PC-9 (cell line): ENCODE results near the gene GPR89A. TPM values are rescaled to one million over a fixed set of nuclear protein-coding genes. Genes with fewer than 3 reads are reported as not detected.

Source experiments
- BruUV-seq: library from RNA; stranded (reverse); fragments of 400-500 nt; replicated peaks from 2 replicates; lab custom pipeline; 2021; lab: Mats Ljungman, UMichigan
- CTCF ChIA-PET: fragments of 300-600 bp; sonication (Branson Sonifier 250); formaldehyde crosslinking; loops from one replicate; lab custom pipeline; 2022; ENCODE audit warnings: antibody characterized with exemption; lab: Charles Lee
- POLR2A ChIA-PET: fragments of 300-600 bp; sonication (Branson Sonifier 250); formaldehyde crosslinking; loops from one replicate; lab custom pipeline; 2022; ENCODE audit warnings: antibody characterized with exemption; ENCODE audit not compliant: unreplicated experiment; lab: Charles Lee
- DNase-seq, 2 experiments: peaks; one replicate each; pipeline versions ENCODE4 v3.0.0 to v3.0.0-alpha.2; 2015 to 2022; ENCODE audit warnings: mixed read lengths in 1 of 2
- H2AFZ ChIP-seq: fragments of 200-600 bp; sonication (generic); 2 replicates; pipeline ENCODE4 v1.8.1; 2017; ENCODE audit warnings: antibody characterized with exemption
- H3F3A ChIP-seq: fragments of 200-600 bp; sonication (generic); 2 replicates; pipeline ENCODE4 v1.8.1; 2017; ENCODE audit warnings: antibody characterized with exemption, mild to moderate bottlenecking, low read depth; ENCODE audit not compliant: insufficient read depth
- H3K27ac ChIP-seq: fragments of 200-600 bp; sonication (generic); 2 replicates; pipeline ENCODE4 v1.6.1; 2016; ENCODE audit warnings: mixed run types
- H3K27me3 ChIP-seq: fragments of 200-600 bp; sonication (generic); 2 replicates; pipeline ENCODE4 v1.6.1; 2016; ENCODE audit warnings: low read depth, mixed run types; ENCODE audit not compliant: insufficient read depth
- H3K36me3 ChIP-seq: fragments of 200-600 bp; sonication (generic); 2 replicates; pipeline ENCODE4 v1.6.1; 2016; ENCODE audit warnings: low read depth, mixed run types
- H3K4me1 ChIP-seq: fragments of 200-600 bp; sonication (generic); replicated peaks from 2 replicates; pipeline ENCODE4 v1.6.1; 2016; ENCODE audit warnings: mixed run types; ENCODE audit not compliant: insufficient read depth
- H3K4me2 ChIP-seq: fragments of 200-600 bp; sonication (generic); 2 replicates; pipeline ENCODE4 v1.6.1; 2017; ENCODE audit warnings: mixed run types
- H3K4me3 ChIP-seq: fragments of 200-600 bp; sonication (generic); 2 replicates; pipeline ENCODE4 v1.6.1; 2016; ENCODE audit warnings: mixed run types
- H3K79me2 ChIP-seq: fragments of 200-600 bp; sonication (generic); 2 replicates; pipeline ENCODE4 v1.6.1; 2017; ENCODE audit warnings: low read depth, mixed run types
- H3K9me2 ChIP-seq: fragments of 200-600 bp; sonication (generic); 2 replicates; pipeline ENCODE4 v1.8.1; 2017; ENCODE audit warnings: mild to moderate bottlenecking; ENCODE audit not compliant: insufficient read depth
- H3K9me3 ChIP-seq: fragments of 200-600 bp; sonication (generic); 2 replicates; pipeline ENCODE4 v1.8.1; 2016; ENCODE audit warnings: low read depth; ENCODE audit not compliant: insufficient read depth
- H4K20me1 ChIP-seq: fragments of 200-600 bp; sonication (generic); 2 replicates; pipeline ENCODE4 v1.8.1; 2017; ENCODE audit not compliant: insufficient read depth
- CTCF ChIP-seq: fragments of 200-600 bp; sonication (generic); conservative IDR thresholded peaks from 2 replicates; pipeline ENCODE4 v1.6.1; 2017; ENCODE audit warnings: mixed run types, antibody characterized with exemption, mild to moderate bottlenecking, moderate library complexity
- EZH2 ChIP-seq: fragments of 200-600 bp; sonication (generic); IDR thresholded peaks from 2 replicates; pipeline ENCODE4 v1.8.0; 2017; ENCODE audit warnings: antibody characterized with exemption, low read depth
- intact Hi-C: fragments of 100-400 bp; cut with micrococcal nuclease; formaldehyde crosslinking; loops from one replicate; pipeline ENCODE4 v1.10.0; 2022; ENCODE audit not compliant: unreplicated experiment
- total RNA-seq: library from RNA; stranded (reverse); gene quantifications from 2 replicates; pipeline ENCODE4 v1.2.3, GENCODE V29; 2021

Gene GPR89A
- total RNA-seq, 1 experiment from 2014 or later = 20.4 TPM

GRCh38 chr1:145701306-145701862, 93.6 kb downstream of the GPR89A start:
- Histone ChIP-seq H3K79me2 (no peaks in the 10 kb centered on the region), H3K27me3 (no peaks in the 10 kb centered on the region), H3K36me3 (no peaks in the 10 kb centered on the region), H3F3A (peaks cover 10% of the 10 kb centered on the region), H3K27ac (no peak overlapping the region), H3K9me2 (no peaks in the 10 kb centered on the region), H3K9me3 (no peaks in the 10 kb centered on the region), H3K4me3 (no peak overlapping the region), H2AFZ (no peak overlapping the region), H4K20me1 (no peaks in the 10 kb centered on the region), H3K4me2 (no peak overlapping the region), H3K4me1 (peaks cover 15% of the 10 kb centered on the region)
- no TSS peak for BruUV-seq
- ChIA-PET CTCF (no interaction called here), POLR2A (no interaction called here)
- intact Hi-C loops = no loop called here
- TF ChIP-seq EZH2 = no peak
- TF ChIP-seq CTCF = no peak
- no peak for DNase-seq

GRCh38 chr1:145702052-145702451, 94.3 kb downstream of the GPR89A start:
- peaks cover 16% of the 10 kb centered on the region for H3F3A ChIP-seq
- POLR2A ChIA-PET = no interaction called here

GRCh38 chr1:145702826-145703225, 95.0 kb downstream of the GPR89A start:
- Histone ChIP-seq H3K27me3 (no peaks in the 10 kb centered on the region), H2AFZ (no peak overlapping the region), H3K4me2 (no peak overlapping the region), H3K9me3 (no peaks in the 10 kb centered on the region), H3K4me1 (peaks cover 29% of the 10 kb centered on the region), H3K79me2 (no peaks in the 10 kb centered on the region), H3K27ac (no peak overlapping the region), H4K20me1 (no peaks in the 10 kb centered on the region), H3K9me2 (no peaks in the 10 kb centered on the region), H3F3A (peaks cover 21% of the 10 kb centered on the region), H3K36me3 (no peaks in the 10 kb centered on the region), H3K4me3 (no peak overlapping the region)
- BruUV-seq = no TSS peak
- intact Hi-C loops = no loop called here
- ChIA-PET CTCF (interaction anchor here (0.6 kb wide), 1 partner anchor 74 kb away, joined by 4 read pairs; no protein-coding TSS in a partner anchor), POLR2A (interaction anchor here (0.7 kb wide), 1 partner anchor 25 kb away, joined by 3 read pairs; no protein-coding TSS in a partner anchor)
- TF ChIP-seq EZH2 (no peak), CTCF (no peak)
- no peak for DNase-seq

More at GRCh38 chr1:145702052-145702451, 94.3 kb downstream of the GPR89A start:
- Histone ChIP-seq H3K36me3 (no peaks in the 10 kb centered on the region), H4K20me1 (no peaks in the 10 kb centered on the region), H3K4me3 (no peak overlapping the region), H3K9me3 (no peaks in the 10 kb centered on the region), H3K4me2 (no peak overlapping the region), H3K27me3 (no peaks in the 10 kb centered on the region), H3K9me2 (no peaks in the 10 kb centered on the region), H3K79me2 (no peaks in the 10 kb centered on the region), H3K4me1 (peaks cover 22% of the 10 kb centered on the region), H2AFZ (no peak overlapping the region), H3K27ac (no peak overlapping the region)
- intact Hi-C loops = no loop called here
- BruUV-seq = no TSS peak
- TF ChIP-seq EZH2 = no peak
- no peak for TF ChIP-seq CTCF
- DNase-seq = no peak
- CTCF ChIA-PET = interaction anchor here (0.6 kb wide), 1 partner anchor 59 kb away, joined by 4 read pairs; no protein-coding TSS in a partner anchor
